IMR-90 (cell line): ENCODE measurements around the gene ACTRT3. TPM values are rescaled to one million over a fixed set of nuclear protein-coding genes. Genes with fewer than 3 reads are reported as not detected.

Experiments used
- ATAC-seq: fragments of 200-7000 bp; cut with Tn5 transposase; 2 replicates; pipeline ENCODE4 v1.9.1; 2020; ENCODE audit warnings: low read depth, mild to moderate bottlenecking, moderate library complexity
- BruUV-seq: library from RNA; stranded (reverse); fragments of 400-500 nt; replicated peaks from 2 replicates; lab custom pipeline; 2021; lab: Mats Ljungman, UMichigan
- CTCF ChIA-PET: fragments of 300-600 bp; formaldehyde crosslinking; extraction: SDS; loops from one replicate; lab custom pipeline; 2021; ENCODE audit warnings: antibody characterized with exemption; lab: Yijun Ruan, JAX
- POLR2A ChIA-PET: fragments of 300-600 bp; sonication (Branson Sonifier 250); formaldehyde crosslinking; loops from one replicate; lab custom pipeline; 2022; ENCODE audit warnings: antibody characterized with exemption; ENCODE audit not compliant: unreplicated experiment; lab: Charles Lee
- DNase-seq: peaks from one replicate; pipeline ENCODE4 v3.0.0; 2013
- H2AFZ ChIP-seq: replicated peaks from 2 replicates; pipeline ENCODE3; 2013; ENCODE audit warnings: low read length, mild to moderate bottlenecking; ENCODE audit not compliant: poor library complexity
- H2AK5ac ChIP-seq: 2 replicates; pipeline ENCODE4 v1.6.1; 2013; ENCODE audit warnings: low read depth, low read length, inconsistent platforms
- H2AK9ac ChIP-seq: replicated peaks from 2 replicates; pipeline ENCODE3; 2013; ENCODE audit warnings: mild to moderate bottlenecking, low read depth, low read length, moderate library complexity; ENCODE audit not compliant: poor library complexity
- H2BK120ac ChIP-seq: 2 replicates; pipeline ENCODE4 v1.6.1; 2013; ENCODE audit warnings: low read depth, low read length, inconsistent platforms
- H2BK15ac ChIP-seq: 3 replicates; pipeline ENCODE4 v1.6.1; 2013; ENCODE audit warnings: low read depth, low read length, inconsistent platforms
- H2BK20ac ChIP-seq: 2 replicates; pipeline ENCODE4 v1.6.1; 2013; ENCODE audit warnings: low read depth, mild to moderate bottlenecking, inconsistent platforms, low read length, moderate library complexity
- H2BK5ac ChIP-seq: 2 replicates; pipeline ENCODE4 v1.6.1; 2013; ENCODE audit warnings: mild to moderate bottlenecking, low read depth, low read length, inconsistent platforms; ENCODE audit not compliant: poor library complexity, severe bottlenecking
- H3K14ac ChIP-seq: replicated peaks from 2 replicates; pipeline ENCODE4 v1.6.1; 2013; ENCODE audit warnings: low read depth, low read length, inconsistent platforms
- H3K18ac ChIP-seq: 2 replicates; pipeline ENCODE4 v1.6.1; 2013; ENCODE audit warnings: low read depth, low read length, control low read depth
- H3K23ac ChIP-seq: 2 replicates; pipeline ENCODE4 v1.6.1; 2013; ENCODE audit warnings: low read depth, low read length, inconsistent platforms
- H3K27ac ChIP-seq: 2 replicates; pipeline ENCODE4 v1.5.1; 2013; ENCODE audit warnings: mild to moderate bottlenecking, control low read depth, low read length; ENCODE audit not compliant: insufficient read depth
- H3K27me3 ChIP-seq: 2 replicates; pipeline ENCODE4 v1.6.1; 2013; ENCODE audit warnings: low read length; ENCODE audit not compliant: control insufficient read depth, insufficient read depth
- H3K36me3 ChIP-seq: 2 replicates; pipeline ENCODE4 v1.6.1; 2013; ENCODE audit warnings: low read length, mixed read lengths; ENCODE audit not compliant: control insufficient read depth, insufficient read depth
- H3K4ac ChIP-seq: 2 replicates; pipeline ENCODE4 v1.6.1; 2013; ENCODE audit warnings: low read depth, low read length, inconsistent platforms
- H3K4me1 ChIP-seq: 2 replicates; pipeline ENCODE4 v1.6.1; 2013; ENCODE audit warnings: low read length, mixed read lengths; ENCODE audit not compliant: control insufficient read depth, insufficient read depth
- H3K4me2 ChIP-seq: 2 replicates; pipeline ENCODE4 v1.6.1; 2013; ENCODE audit warnings: low read depth, mild to moderate bottlenecking, control low read depth, low read length, moderate library complexity
- H3K4me3 ChIP-seq: 2 replicates; pipeline ENCODE4 v1.5.1; 2013; ENCODE audit warnings: low read depth, mild to moderate bottlenecking, control low read depth, low read length, moderate library complexity; ENCODE audit not compliant: insufficient read depth
- H3K56ac ChIP-seq: 2 replicates; pipeline ENCODE4 v1.6.1; 2013; ENCODE audit warnings: low read length, inconsistent platforms; ENCODE audit not compliant: insufficient read depth; ENCODE audit errors: extremely low read depth
- H3K79me1 ChIP-seq, 2 experiments: 2 replicates each; pipeline ENCODE4 v1.6.1; 2013; ENCODE audit warnings: low read length in 2 of 2, inconsistent platforms in 1 of 2, low read depth in 1 of 2
- H3K9ac ChIP-seq: 2 replicates; pipeline ENCODE4 v1.6.1; 2013; ENCODE audit warnings: low read depth, low read length, control low read depth
- H3K9me1 ChIP-seq: 2 replicates; pipeline ENCODE4 v1.6.1; 2013; ENCODE audit warnings: low read length, inconsistent platforms; ENCODE audit not compliant: insufficient read depth
- H3K9me3 ChIP-seq: 2 replicates; pipeline ENCODE4 v1.6.1; 2013; ENCODE audit warnings: low read length; ENCODE audit not compliant: control insufficient read depth, insufficient read depth
- H4K20me1 ChIP-seq: 2 replicates; pipeline ENCODE4 v1.6.1; 2013; ENCODE audit warnings: low read length, inconsistent platforms; ENCODE audit not compliant: insufficient read depth
- H4K5ac ChIP-seq: 2 replicates; pipeline ENCODE4 v1.6.1; 2013; ENCODE audit warnings: mild to moderate bottlenecking, low read depth, low read length, control low read depth
- H4K8ac ChIP-seq, 2 experiments: 2 replicates each; pipeline ENCODE4 v1.6.1; 2013; ENCODE audit warnings: low read depth in 2 of 2, low read length in 2 of 2, control low read depth in 1 of 2, inconsistent platforms in 1 of 2
- H4K91ac ChIP-seq: 2 replicates; pipeline ENCODE4 v1.6.1; 2013; ENCODE audit warnings: low read depth, low read length, inconsistent platforms; ENCODE audit not compliant: insufficient read depth
- MAFK ChIP-seq: IDR thresholded peaks from 2 replicates; pipeline ENCODE4 v1.6.1; 2012; ENCODE audit warnings: low read depth, low read length, improper control_type of control experiment
- RCOR1 ChIP-seq: IDR thresholded peaks from 2 replicates; pipeline ENCODE4 v1.6.1; 2012; ENCODE audit warnings: mild to moderate bottlenecking, low read length, improper control_type of control experiment; ENCODE audit not compliant: insufficient replicate concordance
- RFX5 ChIP-seq: IDR thresholded peaks from 2 replicates; pipeline ENCODE4 v1.8.0; 2012; ENCODE audit warnings: low read depth, mild to moderate bottlenecking, low read length, moderate library complexity
- WGBS, 2 experiments: methylation state at CpG; one replicate each; pipeline versions ENCODE4 v1.1.5 to v1.1.7; 2013; ENCODE audit warnings: missing lambda C conversion rate in 2 of 2; ENCODE audit not compliant: insufficient read length in 1 of 2; ENCODE audit errors: extremely low coverage in 2 of 2; 5-methylcytosine and 5-hydroxymethylcytosine counted together
- dilution Hi-C: fragments of 300-500 bp; cut with HindIII; formaldehyde crosslinking; loops from one replicate; pipeline ENCODE4 v1.14.3; 2018; ENCODE audit warnings: low sequenced_read_pairs; ENCODE audit not compliant: unreplicated experiment
- in situ Hi-C: fragments of 300-500 bp; cut with MboI; formaldehyde crosslinking; loops from 3 replicates; pipeline ENCODE4 v1.14.3; 2019; ENCODE audit warnings: low sequenced_read_pairs, inconsistent platforms, mixed read lengths
- intact Hi-C: fragments of 100-400 bp; cut with micrococcal nuclease; formaldehyde crosslinking; loops from 2 replicates; pipeline ENCODE4 v1.10.0; 2022
- polyA plus RNA-seq, 3 experiments: library from polyadenylated mRNA; depleted of rRNA; stranded (reverse); fragments of >200 nt; gene quantifications; 2 replicates each; pipeline ENCODE4 v1.2.3, GENCODE V29; 2012; ENCODE audit warnings: low replicate concordance in 1 of 3
- total RNA-seq: library from RNA; depleted of rRNA; stranded (reverse); fragments of >200 nt; gene quantifications from 2 replicates; pipeline ENCODE4 v1.2.3, GENCODE V29; 2012
- TF ChIP-seq, protein P1 (sequence below): fragments of 150-350 bp; IDR thresholded peaks from 2 replicates; pipeline ENCODE4 v1.6.1; 2016; ENCODE audit warnings: low read depth, mild to moderate bottlenecking, low read length, moderate library complexity, borderline replicate concordance

The ACTRT3 gene
- total and polyA plus RNA-seq, 2 of the 4 experiments (the other 2 are of a cell fraction), result 0.97 to 2.5 TPM

DNA sequence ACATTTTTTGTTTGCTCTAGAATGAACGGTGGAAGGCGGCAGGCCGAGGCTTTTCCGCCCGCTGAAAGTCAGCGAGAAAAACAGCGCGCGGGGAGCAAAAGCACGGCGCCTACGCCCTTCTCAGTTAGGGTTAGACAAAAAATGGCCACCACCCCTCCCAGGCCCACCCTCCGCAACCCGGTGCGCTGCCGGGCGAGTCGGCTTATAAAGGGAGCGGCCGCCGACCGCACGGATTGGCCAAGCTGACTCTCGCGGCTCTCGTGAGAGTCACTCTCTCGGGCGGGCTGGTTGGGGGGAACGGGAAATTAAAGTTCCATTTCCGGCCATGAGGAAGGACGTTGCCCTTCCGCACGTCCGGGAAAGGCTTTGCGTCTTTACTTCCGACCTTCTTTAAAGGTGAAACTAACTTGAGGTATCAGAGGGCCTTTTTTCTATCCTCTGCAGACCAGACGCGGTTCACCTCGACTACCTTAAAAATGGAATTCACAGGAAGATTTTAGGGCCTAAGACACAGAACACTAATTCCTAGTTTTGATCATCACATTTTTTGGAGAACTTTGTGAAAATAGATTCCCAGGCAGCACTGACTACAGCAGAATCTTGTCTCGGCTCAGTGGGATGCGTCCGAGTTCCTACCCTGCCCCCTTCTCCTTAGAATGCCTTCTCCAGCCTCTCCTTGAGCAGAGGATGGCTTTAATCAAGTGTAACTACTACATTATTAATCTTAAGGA is 4.3 kb downstream of the ACTRT3 start, which contains the start of gene TERC (continued):
- TF ChIP-seq MAFK (no peak), RCOR1 (no peak)

DNA sequence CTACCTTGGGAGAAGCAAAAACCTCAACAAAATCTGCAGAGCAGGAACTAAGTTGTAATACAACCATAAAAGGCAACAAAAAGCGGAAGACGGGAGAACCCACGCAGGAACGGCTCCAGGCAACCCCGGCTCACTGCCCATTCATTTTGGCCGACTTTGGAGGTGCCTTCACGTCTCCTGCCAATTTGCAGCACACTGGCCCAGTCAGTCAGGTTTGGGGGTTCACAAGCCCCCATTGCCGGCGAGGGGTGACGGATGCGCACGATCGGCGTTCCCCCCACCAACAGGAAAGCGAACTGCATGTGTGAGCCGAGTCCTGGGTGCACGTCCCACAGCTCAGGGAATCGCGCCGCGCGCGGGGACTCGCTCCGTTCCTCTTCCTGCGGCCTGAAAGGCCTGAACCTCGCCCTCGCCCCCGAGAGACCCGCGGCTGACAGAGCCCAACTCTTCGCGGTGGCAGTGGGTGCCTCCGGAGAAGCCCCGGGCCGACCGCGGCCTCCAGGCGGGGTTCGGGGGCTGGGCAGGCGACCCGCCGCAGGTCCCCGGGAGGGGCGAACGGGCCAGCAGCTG is 5.0 kb downstream of the ACTRT3 start:
- peak overlapping the region; percentile 96 for H2AFZ ChIP-seq
- POLR2A ChIA-PET, result interaction anchor here (1.0 kb wide), 1 partner anchor 48 kb away, joined by 3 read pairs; no protein-coding TSS in a partner anchor
- H3K4me2 ChIP-seq, result peak overlapping the region; percentile 97
- H2BK20ac ChIP-seq, result no peak overlapping the region
- H4K5ac ChIP-seq, result peak overlapping the region; percentile 100
- no peaks in the 10 kb centered on the region for H4K20me1 ChIP-seq
- TF ChIP-seq, protein P1, sequence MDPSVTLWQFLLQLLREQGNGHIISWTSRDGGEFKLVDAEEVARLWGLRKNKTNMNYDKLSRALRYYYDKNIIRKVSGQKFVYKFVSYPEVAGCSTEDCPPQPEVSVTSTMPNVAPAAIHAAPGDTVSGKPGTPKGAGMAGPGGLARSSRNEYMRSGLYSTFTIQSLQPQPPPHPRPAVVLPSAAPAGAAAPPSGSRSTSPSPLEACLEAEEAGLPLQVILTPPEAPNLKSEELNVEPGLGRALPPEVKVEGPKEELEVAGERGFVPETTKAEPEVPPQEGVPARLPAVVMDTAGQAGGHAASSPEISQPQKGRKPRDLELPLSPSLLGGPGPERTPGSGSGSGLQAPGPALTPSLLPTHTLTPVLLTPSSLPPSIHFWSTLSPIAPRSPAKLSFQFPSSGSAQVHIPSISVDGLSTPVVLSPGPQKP, result 0 out of 2 replicates have a peak, but pooled peaks have one; percentile 6
- no peak for TF ChIP-seq RFX5
- intact Hi-C loops, result no loop called here
- peak overlapping the region; percentile 80 for H2BK5ac ChIP-seq
- H3K4ac ChIP-seq, result peak overlapping the region; percentile 99
- peak overlapping the region; percentile 89 for H3K4me3 ChIP-seq
- H2BK15ac ChIP-seq, result no peak overlapping the region
- H3K79me1 ChIP-seq, result no peaks in the 10 kb centered on the region
- ATAC-seq (peak; percentile 39), DNase-seq (peak; percentile 29)
- H3K4me1 ChIP-seq, result peaks cover 7% of the 10 kb centered on the region; the same call in 1 of the 2 replicates
- dilution Hi-C loops, result no loop called here
- H3K9ac ChIP-seq, result peak overlapping the region; percentile 92
- H3K9me1 ChIP-seq, result no peaks in the 10 kb centered on the region
- peak overlapping the region; percentile 93 for H2AK5ac ChIP-seq
- H3K9me3 ChIP-seq, result peaks cover 3% of the 10 kb centered on the region; the same call in 1 of the 2 replicates
- in situ Hi-C loops, result loop anchor here (25.0 kb wide), 1 partner anchor 1677 kb away; the partner anchor contains the start of gene GOLIM4
- CTCF ChIA-PET, result no interaction called here
- peak overlapping the region; percentile 84 to 98 for H4K8ac ChIP-seq
- H3K27ac ChIP-seq, result peak overlapping the region; percentile 88
- H2BK120ac ChIP-seq, result peak overlapping the region; percentile 57
- peak overlapping the region; percentile 73 for H3K18ac ChIP-seq
- no peaks in the 10 kb centered on the region for H3K27me3 ChIP-seq
- no TSS peak for BruUV-seq
- 5% methylated on average over 36 of the region's 46 CpGs; no CpG with 5 or more reads in 1 of the 2 experiments for WGBS, 2 experiments
- peak overlapping the region; percentile 87 for H3K56ac ChIP-seq
- peak overlapping the region; percentile 98 for H3K14ac ChIP-seq
- peak overlapping the region; percentile 95 for H3K23ac ChIP-seq
- peak overlapping the region; percentile 97 for H2AK9ac ChIP-seq
- H4K91ac ChIP-seq, result peak overlapping the region; percentile 92
- H3K36me3 ChIP-seq, result no peaks in the 10 kb centered on the region
